NT2/D1 (cell line): ENCODE data around the gene TIGD2.

Source experiments
- SUZ12 ChIP-seq: IDR thresholded peaks from 2 replicates; pipeline ENCODE4 v1.6.1; 2011; ENCODE audit not compliant: insufficient read length, insufficient read depth; ENCODE audit errors: extremely low read depth
- YY1 ChIP-seq: IDR thresholded peaks from 2 replicates; pipeline ENCODE4 v1.6.1; 2011; ENCODE audit not compliant: insufficient read length, insufficient read depth
- ZNF274 ChIP-seq: IDR thresholded peaks from 2 replicates; pipeline ENCODE4 v1.6.1; 2011; ENCODE audit warnings: mild to moderate bottlenecking, low read depth, low read length

- TF ChIP-seq YY1 (no peak), ZNF274 (no peak), SUZ12 (no peak)
These were observed 50.5 kb downstream of the TIGD2 start for GRCh38 chr4:89161841-89162240.
